ENCODE results near the gene RAB35. TPM values are rescaled to one million over a fixed set of nuclear protein-coding genes. Genes with fewer than 3 reads are reported as not detected.

Gene RAB35
- total RNA-seq, 1 experiment from 2014 or later: 57.1 TPM

GRCh38 chr12:120090626-120091295 lies 25.8 kb downstream of the RAB35 start:
- Histone ChIP-seq H4K20me1 (ENCODE audit: insufficient read depth) (no peaks in the 10 kb centered on the region), H3K4me1 (ENCODE audit: control insufficient read depth in 1 of 2, insufficient read depth in 2 of 2, low read length in 2 of 2) (peaks cover 18 to 21% of the 10 kb centered on the region in 2 experiments), H2AFZ (ENCODE audit: low read depth, low read length, poor library complexity, severe bottlenecking) (no peak overlapping the region), H3K9me2 (ENCODE audit: insufficient read depth) (no peaks in the 10 kb centered on the region), H3K27ac (ENCODE audit: low read depth, low read length) (no peak overlapping the region), H3K79me2 (ENCODE audit: insufficient read depth, low read length) (no peaks in the 10 kb centered on the region), H3K4me2 (ENCODE audit: low read length) (no peak overlapping the region), H3K9me3 (ENCODE audit: control insufficient read depth in 1 of 2, insufficient read depth in 1 of 2, low read depth in 1 of 2, low read length in 2 of 2) (no peaks in the 10 kb centered on the region), H3K9ac (ENCODE audit: low read length) (no peak overlapping the region), H3K4me3 (replicated peaks in 1 of 2; ENCODE audit: low read depth in 1 of 2, low read length in 2 of 2) (no peak overlapping the region), H3K27me3 (ENCODE audit: insufficient read depth, low read length) (no peaks in the 10 kb centered on the region), H3K36me3 (ENCODE audit: control insufficient read depth in 1 of 2, insufficient read depth in 2 of 2, low read length in 2 of 2) (no peaks in the 10 kb centered on the region; a peak in 2 of 4 replicates)
- intact Hi-C loops (cut with micrococcal nuclease): no loop called here
- ATAC-seq: no peak
- ChIA-PET RAD21 (ENCODE audit: low non-redundant PET in 1 of 2, low total read pairs in 2 of 2, uncharacterized antibody in 2 of 2, unreplicated experiment in 2 of 2) (no interaction called here), CTCF (no interaction called here), POLR2A (interaction anchor here (1.4 kb wide), 1 partner anchor 110 kb away, joined by 3 read pairs; the partner anchor contains the start of gene RPLP0)
- BruUV-seq (replicated peaks): no TSS peak
- DNase-seq (ENCODE audit: low read depth, low spot score): no peak
- no peak for TF ChIP-seq EZH2phosphoT487 (IDR thresholded peaks at IDR 0.05; ENCODE audit: borderline replicate concordance)
- TF ChIP-seq, protein P1, sequence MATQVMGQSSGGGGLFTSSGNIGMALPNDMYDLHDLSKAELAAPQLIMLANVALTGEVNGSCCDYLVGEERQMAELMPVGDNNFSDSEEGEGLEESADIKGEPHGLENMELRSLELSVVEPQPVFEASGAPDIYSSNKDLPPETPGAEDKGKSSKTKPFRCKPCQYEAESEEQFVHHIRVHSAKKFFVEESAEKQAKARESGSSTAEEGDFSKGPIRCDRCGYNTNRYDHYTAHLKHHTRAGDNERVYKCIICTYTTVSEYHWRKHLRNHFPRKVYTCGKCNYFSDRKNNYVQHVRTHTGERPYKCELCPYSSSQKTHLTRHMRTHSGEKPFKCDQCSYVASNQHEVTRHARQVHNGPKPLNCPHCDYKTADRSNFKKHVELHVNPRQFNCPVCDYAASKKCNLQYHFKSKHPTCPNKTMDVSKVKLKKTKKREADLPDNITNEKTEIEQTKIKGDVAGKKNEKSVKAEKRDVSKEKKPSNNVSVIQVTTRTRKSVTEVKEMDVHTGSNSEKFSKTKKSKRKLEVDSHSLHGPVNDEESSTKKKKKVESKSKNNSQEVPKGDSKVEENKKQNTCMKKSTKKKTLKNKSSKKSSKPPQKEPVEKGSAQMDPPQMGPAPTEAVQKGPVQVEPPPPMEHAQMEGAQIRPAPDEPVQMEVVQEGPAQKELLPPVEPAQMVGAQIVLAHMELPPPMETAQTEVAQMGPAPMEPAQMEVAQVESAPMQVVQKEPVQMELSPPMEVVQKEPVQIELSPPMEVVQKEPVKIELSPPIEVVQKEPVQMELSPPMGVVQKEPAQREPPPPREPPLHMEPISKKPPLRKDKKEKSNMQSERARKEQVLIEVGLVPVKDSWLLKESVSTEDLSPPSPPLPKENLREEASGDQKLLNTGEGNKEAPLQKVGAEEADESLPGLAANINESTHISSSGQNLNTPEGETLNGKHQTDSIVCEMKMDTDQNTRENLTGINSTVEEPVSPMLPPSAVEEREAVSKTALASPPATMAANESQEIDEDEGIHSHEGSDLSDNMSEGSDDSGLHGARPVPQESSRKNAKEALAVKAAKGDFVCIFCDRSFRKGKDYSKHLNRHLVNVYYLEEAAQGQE (IDR thresholded peaks at IDR 0.05; ENCODE audit: low read depth): no peak
- TF ChIP-seq SIN3A (IDR thresholded peaks at IDR 0.05; ENCODE audit: low read depth): no peak
- TF ChIP-seq POLR2AphosphoS5 (IDR thresholded peaks at IDR 0.05; ENCODE audit: low read depth, low read length): no peak
- no peak for TF ChIP-seq POLR2A (IDR thresholded peaks at IDR 0.05; ENCODE audit: borderline replicate concordance, extremely low read depth, insufficient read depth, insufficient read length)
- TF ChIP-seq SRF (IDR thresholded peaks at IDR 0.05; ENCODE audit: low read depth): no peak
- TF ChIP-seq FOSL1 (IDR thresholded peaks at IDR 0.05; ENCODE audit: low read depth): no peak
- TF ChIP-seq EZH2 (IDR thresholded peaks at IDR 0.05): no peak
- TF ChIP-seq, protein P2, sequence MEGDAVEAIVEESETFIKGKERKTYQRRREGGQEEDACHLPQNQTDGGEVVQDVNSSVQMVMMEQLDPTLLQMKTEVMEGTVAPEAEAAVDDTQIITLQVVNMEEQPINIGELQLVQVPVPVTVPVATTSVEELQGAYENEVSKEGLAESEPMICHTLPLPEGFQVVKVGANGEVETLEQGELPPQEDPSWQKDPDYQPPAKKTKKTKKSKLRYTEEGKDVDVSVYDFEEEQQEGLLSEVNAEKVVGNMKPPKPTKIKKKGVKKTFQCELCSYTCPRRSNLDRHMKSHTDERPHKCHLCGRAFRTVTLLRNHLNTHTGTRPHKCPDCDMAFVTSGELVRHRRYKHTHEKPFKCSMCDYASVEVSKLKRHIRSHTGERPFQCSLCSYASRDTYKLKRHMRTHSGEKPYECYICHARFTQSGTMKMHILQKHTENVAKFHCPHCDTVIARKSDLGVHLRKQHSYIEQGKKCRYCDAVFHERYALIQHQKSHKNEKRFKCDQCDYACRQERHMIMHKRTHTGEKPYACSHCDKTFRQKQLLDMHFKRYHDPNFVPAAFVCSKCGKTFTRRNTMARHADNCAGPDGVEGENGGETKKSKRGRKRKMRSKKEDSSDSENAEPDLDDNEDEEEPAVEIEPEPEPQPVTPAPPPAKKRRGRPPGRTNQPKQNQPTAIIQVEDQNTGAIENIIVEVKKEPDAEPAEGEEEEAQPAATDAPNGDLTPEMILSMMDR (IDR thresholded peaks at IDR 0.05 in 2 of 3, conservative IDR thresholded peaks at IDR 0.05 in 1 of 3; ENCODE audit: borderline replicate concordance in 1 of 3, insufficient read depth in 1 of 3, low read depth in 2 of 3, low read length in 2 of 3): no peak
- TF ChIP-seq YY1 (IDR thresholded peaks at IDR 0.05; ENCODE audit: extremely low read depth, insufficient replicate concordance, low read depth, low read length): no peak
- TF ChIP-seq, protein P3, sequence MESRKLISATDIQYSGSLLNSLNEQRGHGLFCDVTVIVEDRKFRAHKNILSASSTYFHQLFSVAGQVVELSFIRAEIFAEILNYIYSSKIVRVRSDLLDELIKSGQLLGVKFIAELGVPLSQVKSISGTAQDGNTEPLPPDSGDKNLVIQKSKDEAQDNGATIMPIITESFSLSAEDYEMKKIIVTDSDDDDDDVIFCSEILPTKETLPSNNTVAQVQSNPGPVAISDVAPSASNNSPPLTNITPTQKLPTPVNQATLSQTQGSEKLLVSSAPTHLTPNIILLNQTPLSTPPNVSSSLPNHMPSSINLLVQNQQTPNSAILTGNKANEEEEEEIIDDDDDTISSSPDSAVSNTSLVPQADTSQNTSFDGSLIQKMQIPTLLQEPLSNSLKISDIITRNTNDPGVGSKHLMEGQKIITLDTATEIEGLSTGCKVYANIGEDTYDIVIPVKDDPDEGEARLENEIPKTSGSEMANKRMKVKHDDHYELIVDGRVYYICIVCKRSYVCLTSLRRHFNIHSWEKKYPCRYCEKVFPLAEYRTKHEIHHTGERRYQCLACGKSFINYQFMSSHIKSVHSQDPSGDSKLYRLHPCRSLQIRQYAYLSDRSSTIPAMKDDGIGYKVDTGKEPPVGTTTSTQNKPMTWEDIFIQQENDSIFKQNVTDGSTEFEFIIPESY (IDR thresholded peaks at IDR 0.05; ENCODE audit: extremely low read depth, insufficient replicate concordance, low read length): no peak
- no peak for TF ChIP-seq CBX3 (IDR thresholded peaks at IDR 0.05; ENCODE audit: low read depth)
- TF ChIP-seq CEBPB (IDR thresholded peaks at IDR 0.05; ENCODE audit: low read depth): no peak
- TF ChIP-seq SP1 (IDR thresholded peaks at IDR 0.05; ENCODE audit: low read depth): no peak
- TF ChIP-seq JUND (IDR thresholded peaks at IDR 0.05): no peak
- no peak for TF ChIP-seq ZNF274 (IDR thresholded peaks at IDR 0.05; ENCODE audit: low read depth, low read length)
- no peak for TF ChIP-seq MAX (IDR thresholded peaks at IDR 0.05)
- TF ChIP-seq ELF1 (IDR thresholded peaks at IDR 0.05; ENCODE audit: borderline replicate concordance, low read depth): no peak
